Astrocyte (in vitro differentiated cells and primary cell): ENCODE results near the gene MAST2.

Experiments
- CTCF ChIP-seq: IDR thresholded peaks from 2 replicates; pipeline ENCODE4 v1.5.1; 2011; ENCODE audit warnings: low read depth, mild to moderate bottlenecking, inconsistent platforms, low read length, moderate library complexity; ENCODE audit not compliant: insufficient read depth
- EZH2 ChIP-seq: IDR thresholded peaks from 2 replicates; pipeline ENCODE4 v1.6.1; 2012; ENCODE audit warnings: mild to moderate bottlenecking, low read length, inconsistent platforms; ENCODE audit not compliant: insufficient read depth

GRCh38 chr1:46072975-46073374 is 269.6 kb downstream of the MAST2 start:
- no peak for TF ChIP-seq CTCF
- no peak for TF ChIP-seq EZH2
